NCI-H526 treated with DMSO at 0.1 percent for 48 hours (cell line): Measurements from ENCODE around the gene LIPJ.

Experiments used
- DNase-seq: peaks from one replicate; lab custom pipeline; 2025; lab: John Stamatoyannopoulos, UW

Gene LIPJ

DNA sequence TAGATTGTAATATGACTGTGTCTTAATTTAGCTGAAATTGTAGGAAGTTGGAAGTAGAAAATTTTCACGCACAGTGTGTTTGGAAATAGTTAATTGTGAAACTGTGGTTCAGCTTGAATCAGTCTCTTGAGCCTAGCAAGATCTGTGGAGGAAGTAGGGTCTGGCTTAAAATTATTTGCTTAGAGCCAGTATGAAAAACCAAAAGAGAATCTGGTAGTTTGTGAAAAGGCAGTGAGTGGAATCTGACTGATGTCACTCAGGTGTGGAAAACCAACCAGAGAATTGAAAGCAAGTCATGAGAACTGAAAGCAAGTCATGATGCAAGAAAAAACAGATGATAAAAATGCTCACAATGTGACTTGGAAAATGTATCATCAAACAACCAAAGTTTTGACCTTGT, 11.5 kb downstream of the LIPJ start:
- DNase-seq, result no peak

DNA sequence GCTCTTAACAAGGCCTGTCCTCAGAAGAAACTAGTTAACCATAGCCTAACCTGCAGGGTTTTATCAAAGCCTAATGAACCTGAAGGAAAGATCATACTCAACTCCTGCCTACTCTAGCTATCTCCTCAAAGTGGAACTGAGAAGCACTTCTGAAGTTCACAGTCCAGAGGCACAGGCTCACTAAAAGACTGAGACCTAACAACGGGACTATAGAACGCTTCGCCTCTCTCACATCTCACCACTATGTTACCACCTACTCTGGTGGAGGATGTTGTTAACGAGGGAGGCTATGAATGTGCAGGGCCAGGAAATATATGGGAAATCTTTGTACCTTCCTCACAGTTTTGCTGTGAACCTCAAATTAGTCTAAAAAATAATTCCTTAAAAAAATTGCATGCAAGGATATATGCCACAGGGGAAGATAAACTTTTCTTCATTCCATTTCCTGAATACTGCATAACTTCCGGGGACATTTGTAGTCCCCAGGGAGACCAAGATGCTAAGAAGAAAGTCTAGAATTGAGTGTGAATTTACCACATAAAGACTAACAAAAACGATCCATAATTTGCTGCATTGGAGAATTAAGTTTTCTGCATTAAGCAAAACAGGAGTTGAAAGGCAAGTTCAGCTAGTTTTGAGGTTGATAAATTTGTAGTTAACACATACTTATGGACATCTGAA, 21.6 kb downstream of the LIPJ start:
- no peak for DNase-seq

DNA sequence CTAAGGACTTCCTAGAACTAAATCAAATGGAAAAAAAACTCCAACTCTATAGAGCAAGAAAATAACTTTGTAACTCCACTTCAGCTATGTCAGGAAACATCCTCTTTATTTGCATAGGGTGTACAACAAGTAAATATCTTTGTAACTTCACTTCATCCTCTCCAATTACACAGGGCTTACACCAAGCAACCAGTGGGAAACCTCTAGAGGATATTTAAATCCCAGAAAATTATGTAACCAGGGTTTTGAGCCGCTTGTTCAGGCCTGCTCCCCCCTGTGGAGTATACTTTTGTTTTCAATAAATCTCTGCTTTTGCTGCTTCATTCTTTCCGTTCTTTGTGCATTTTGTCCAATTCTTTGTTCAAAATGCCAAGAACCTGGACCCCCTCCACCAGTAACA, 22.2 kb downstream of the LIPJ start:
- no peak for DNase-seq

DNA sequence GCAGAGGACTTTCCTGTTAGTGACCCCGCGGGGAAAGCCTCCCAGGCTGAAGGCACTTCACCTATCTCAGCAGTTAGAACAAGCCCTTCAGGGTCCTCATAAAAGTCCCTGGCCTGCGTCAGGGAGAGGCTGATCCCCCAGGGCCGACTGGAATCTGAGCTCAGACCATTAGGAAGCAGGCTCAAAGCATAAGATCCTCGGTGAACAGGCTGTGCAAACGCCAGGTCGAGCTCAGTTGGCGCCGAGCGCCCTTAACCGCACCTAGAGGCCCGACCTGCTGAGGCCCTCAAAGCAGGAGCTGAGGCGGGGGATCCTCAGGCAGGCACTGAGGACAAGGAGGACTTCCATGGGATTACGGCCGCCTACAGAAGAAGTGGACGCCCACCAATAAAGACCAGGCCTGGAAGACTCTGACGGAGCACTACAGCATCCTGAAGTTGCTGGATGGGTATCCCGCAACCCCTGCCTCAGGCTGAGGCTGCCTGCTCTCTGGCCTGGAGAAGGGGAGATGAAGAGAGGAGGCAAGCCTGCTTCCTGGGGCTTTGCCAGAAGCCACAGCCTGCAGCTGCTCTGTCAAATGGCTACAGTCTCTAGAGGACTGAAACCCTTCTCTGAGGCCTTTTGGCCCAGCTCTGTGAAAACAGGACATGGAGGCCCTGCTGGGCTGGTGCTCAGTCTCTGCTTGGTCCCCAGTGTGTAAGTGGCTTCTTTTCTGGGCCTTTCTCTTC, 29.9 kb downstream of the LIPJ start:
- no peak for DNase-seq

DNA sequence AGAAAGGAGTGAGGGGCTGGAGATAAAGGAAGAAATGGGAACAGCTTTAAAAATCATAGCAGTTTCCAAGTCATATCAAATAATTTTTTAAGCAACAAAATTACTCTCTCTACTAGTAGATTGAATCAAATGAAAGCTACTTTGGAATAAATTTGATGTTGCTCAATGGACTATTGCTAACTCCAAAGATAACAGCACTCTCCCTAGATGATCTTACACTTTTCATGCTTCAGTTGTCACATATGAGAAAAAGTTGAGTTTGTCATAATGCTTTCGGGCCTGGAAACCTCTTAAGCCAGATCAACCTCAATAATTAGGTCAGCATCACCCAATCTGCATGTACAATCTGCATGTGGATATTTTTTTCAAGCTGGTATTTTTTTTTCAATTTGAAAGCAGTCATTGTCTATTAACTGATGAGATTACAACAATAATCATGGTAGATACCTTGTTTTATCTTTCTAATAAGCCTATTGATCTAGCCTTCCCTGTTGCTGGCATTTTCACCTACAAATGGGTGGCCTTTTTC, 31.3 kb downstream of the LIPJ start:
- DNase-seq, result no peak

DNA sequence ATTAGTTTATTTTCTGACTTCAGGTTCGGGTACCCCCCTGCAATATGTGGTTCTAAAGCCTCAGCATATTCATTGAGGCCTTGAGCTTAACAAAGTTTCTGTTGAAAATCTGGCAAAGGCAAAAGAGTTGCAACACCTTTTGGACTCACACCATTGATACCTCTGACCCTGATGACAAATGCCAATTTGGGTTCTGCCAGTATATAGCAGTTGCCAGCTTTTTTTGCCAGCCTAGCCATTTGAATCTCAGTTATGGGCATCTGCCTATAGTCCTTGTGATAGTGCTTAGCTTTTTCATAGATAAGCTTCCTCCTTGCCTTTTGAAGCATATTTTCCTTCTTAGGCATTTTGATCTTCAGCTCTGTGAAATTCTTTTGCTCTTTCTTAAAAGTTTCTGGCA, 31.9 kb downstream of the LIPJ start:
- DNase-seq, result no peak

DNA sequence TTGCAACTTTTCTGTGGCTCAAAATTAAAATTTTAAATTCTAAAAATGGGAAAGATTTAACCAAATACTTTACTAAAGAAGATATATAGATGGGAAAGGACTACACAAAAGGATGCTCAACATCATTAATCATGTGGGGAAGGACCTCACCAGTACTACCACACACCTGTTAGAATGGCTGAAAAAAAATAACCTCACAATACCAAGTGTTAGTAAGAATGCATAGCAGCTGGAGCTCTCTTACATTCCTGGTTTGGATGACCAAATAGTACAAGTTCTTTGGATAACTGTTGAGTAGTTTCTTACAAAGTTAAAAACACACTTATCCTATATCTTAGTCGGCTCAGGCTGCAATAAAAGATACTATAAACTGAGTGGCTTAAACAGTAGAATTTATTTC, 33.9 kb downstream of the LIPJ start:
- DNase-seq, result no peak

DNA sequence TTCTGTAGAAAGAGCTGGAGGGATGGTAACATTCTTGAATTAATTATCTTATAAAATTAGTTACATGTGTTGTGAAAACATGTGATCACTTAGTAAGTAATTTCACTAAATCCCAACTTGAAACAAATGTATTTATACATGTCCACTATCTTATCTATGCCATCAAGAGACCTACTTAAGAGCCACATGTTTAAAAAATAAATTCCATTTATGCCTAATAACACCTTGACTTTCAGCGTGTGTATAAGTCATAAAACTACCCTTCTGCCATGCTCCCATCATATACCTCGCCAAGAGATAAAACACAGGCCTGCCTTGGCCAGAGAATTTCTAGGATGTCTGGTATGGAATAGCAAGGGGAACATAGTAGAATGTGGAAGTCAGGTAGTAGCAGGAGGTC, 37.3 kb downstream of the LIPJ start:
- DNase-seq, result no peak

DNA sequence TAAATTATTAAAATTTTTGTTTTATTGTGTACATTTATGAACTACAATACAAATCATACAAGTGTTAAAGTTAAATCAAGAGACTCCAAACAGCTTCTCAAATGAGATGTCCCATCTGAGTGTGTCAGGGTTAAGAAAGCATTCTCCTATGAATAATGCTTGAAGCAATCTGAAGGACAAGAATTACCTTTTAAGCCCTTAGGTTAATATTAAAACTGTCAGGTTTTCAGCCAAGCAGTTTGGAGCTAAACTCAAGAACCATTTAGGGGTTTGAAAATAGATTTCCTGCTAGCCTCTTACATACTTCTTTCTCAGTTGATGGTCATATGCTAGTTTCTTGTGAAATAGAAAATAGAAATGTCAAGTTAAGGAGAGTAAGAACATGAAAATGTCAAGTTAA, 38.3 kb downstream of the LIPJ start:
- no peak for DNase-seq

DNA sequence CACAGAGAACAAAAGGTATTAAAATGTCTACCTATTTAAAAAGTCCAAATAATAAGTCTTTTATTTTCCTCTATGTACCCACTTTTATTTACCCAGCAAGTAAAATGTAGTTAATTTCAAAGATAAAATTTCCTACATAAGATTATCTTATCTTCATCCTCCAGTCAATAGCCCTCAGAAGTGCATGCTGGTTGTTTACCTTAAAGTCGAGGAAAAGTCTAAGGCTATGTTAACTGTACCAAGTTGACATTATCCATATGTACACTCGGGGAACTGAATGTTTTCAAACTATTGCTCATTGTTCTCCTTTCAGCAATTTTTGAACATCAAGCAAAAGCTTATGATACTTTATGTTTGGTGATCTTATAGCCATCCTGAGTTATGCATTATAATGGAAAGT, 53.6 kb downstream of the LIPJ start:
- no peak for DNase-seq

DNA sequence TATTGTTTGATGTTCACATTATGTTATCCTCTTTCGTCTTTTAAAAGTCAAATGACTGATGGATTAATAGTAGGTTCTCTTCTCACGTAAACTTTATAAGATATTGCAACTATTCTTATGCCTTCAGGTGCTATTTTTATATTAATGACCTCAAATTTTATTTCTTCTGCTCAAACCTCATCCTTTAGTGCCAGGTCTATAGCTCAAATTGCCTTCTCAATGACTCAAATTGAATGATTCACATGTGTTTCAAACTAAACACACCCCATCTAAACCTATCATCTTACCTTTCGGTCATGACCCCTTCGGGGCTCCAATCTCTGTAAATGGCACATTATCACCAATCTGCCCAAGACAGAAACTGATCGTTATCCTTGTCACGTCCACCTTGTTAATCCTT, 55.6 kb downstream of the LIPJ start:
- DNase-seq, result no peak

DNA sequence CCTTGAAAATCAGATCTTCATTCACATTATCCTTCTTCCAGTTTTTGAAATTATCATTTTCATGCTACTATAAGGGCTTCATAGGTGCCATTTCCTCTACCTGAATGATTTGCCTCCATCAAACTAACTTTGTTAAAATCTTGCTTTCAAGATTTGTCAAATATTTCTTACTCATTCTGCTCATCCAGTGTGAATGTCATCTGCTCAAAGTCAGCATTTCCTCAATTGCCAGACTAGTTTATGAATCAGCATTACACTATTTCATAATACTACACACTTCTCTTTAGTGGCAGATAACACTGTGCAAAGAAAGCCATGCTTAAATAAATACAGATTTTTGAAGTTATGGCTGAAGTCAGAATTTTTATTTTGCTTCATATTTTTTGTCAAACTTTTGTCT, 56.4 kb downstream of the LIPJ start:
- no peak for DNase-seq

DNA sequence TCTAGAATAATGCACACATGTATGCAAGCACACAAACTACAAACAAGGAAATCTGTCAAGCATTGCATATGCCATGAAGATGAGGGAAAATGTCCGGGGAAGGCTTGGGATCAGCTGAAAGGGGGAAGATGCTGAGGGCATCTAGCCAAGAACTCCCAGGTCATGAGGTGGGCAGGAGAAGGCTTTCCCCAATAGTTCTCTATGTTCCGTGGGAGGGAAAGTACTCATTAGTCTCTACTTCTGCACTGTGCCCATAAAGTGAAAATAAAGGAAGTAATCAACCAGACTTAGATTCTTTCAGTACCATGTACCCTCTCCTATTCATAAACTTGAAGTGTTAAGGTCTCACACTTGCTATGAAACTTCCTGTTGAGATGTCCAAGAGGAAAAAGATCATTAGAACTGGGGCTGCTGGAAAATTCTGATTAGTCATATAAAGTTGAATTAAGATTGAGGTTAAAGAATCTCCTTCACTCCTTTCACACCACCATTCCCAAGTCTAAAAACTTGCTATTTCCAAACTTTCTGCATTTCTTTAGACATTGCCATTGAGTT, 60.6 kb downstream of the LIPJ start:
- DNase-seq, result no peak

DNA sequence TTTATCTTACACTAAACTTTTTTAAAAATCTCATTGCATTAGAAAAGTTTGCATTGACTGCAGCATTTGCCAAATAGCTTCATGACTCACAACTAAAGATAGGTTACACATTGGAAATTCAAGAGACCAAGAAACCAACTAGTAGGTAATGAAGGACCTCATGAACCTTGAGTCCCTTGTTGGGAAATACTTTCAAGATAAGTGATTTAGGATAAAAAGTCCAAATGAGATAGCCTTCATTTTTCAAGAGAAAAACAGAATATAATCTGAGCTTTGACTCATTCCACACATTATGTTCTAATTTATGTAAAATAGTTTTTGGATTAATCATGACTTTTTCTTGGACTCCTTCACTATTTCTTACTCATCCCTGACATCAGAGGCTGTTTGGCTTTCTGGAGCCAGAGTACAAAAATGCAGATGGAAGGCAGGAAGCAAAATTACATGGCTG, 64.6 kb downstream of the LIPJ start:
- DNase-seq, result no peak

DNA sequence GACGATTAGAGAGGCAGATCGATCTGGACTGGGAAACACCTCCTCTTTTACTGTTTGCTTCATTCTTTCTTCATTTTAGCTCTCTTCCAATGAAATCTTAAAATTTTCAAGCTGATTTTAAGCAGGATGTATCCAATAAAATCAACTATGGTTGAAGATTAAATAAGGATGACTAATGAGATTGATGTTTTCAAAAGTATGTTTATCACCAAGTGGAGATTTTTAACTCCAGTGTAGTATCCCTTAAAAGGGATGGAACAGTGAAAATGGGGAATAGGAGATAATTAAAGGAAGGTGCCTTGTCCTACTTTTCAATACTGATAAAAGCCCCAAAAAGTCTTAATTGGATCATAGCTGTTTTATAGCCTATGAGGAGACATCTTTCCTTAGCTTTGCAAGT, 66.1 kb downstream of the LIPJ start:
- DNase-seq, result no peak
